Neuronal stem cell (in vitro differentiated cells): ENCODE results near the gene HDAC2.

Experiments used
- DNase-seq: peaks from one replicate; pipeline ENCODE4 v3.0.0-alpha.2; 2013; ENCODE audit warnings: low spot score
- H2AFZ ChIP-seq: one replicate; pipeline ENCODE4 v1.6.1; 2013; ENCODE audit warnings: mild to moderate bottlenecking, low read length, inconsistent platforms
- H2AK5ac ChIP-seq: 2 replicates; pipeline ENCODE4 v1.6.1; 2013; ENCODE audit warnings: low read depth, mild to moderate bottlenecking, inconsistent platforms, low read length, moderate library complexity, mixed read lengths
- H2BK120ac ChIP-seq: 2 replicates; pipeline ENCODE4 v1.6.1; 2013; ENCODE audit warnings: low read depth, mild to moderate bottlenecking, inconsistent platforms, low read length, moderate library complexity, mixed read lengths
- H2BK12ac ChIP-seq: one replicate; pipeline ENCODE4 v1.6.1; 2013; ENCODE audit warnings: low read length, inconsistent platforms
- H2BK15ac ChIP-seq: 2 replicates; pipeline ENCODE4 v1.6.1; 2013; ENCODE audit warnings: mild to moderate bottlenecking, low read length, inconsistent platforms, mixed read lengths
- H2BK5ac ChIP-seq: one replicate; pipeline ENCODE4 v1.6.1; 2013; ENCODE audit warnings: inconsistent platforms, mild to moderate bottlenecking, low read length, moderate library complexity
- H3K14ac ChIP-seq: one replicate; pipeline ENCODE4 v1.6.1; 2013; ENCODE audit warnings: low read length, inconsistent platforms
- H3K18ac ChIP-seq: 2 replicates; pipeline ENCODE4 v1.6.1; 2013; ENCODE audit warnings: low read length, inconsistent platforms
- H3K23ac ChIP-seq: 2 replicates; pipeline ENCODE4 v1.6.1; 2013; ENCODE audit warnings: low read depth, mild to moderate bottlenecking, mixed read lengths, low read length, inconsistent platforms; ENCODE audit not compliant: poor library complexity
- H3K27ac ChIP-seq: replicated peaks from 3 replicates; pipeline ENCODE4 v1.5.1; 2013; ENCODE audit warnings: low read length, inconsistent platforms
- H3K27me3 ChIP-seq, 3 experiments: 2 replicates each; pipeline ENCODE4 v1.6.1; 2013; ENCODE audit warnings: low read length in 3 of 3, mild to moderate bottlenecking in 2 of 3, inconsistent platforms in 1 of 3, low read depth in 1 of 3, mixed read lengths in 1 of 3, moderate library complexity in 1 of 3; ENCODE audit not compliant: control insufficient read depth in 3 of 3, insufficient read depth in 3 of 3
- H3K36me3 ChIP-seq, 2 donors: replicated peaks in 1 of 2; 2 replicates each; pipeline ENCODE4 v1.6.1; 2013; ENCODE audit warnings: low read length in 2 of 2; ENCODE audit not compliant: control insufficient read depth in 2 of 2, insufficient read depth in 2 of 2
- H3K4ac ChIP-seq: 2 replicates; pipeline ENCODE4 v1.6.1; 2013; ENCODE audit warnings: inconsistent platforms, mild to moderate bottlenecking, low read length, moderate library complexity
- H3K4me1 ChIP-seq, 2 donors: 1 replicate in 1 of 2; 2 replicates in 1 of 2; pipeline ENCODE4 v1.6.1; 2013; ENCODE audit warnings: low read length in 2 of 2, low read depth in 1 of 2; ENCODE audit not compliant: control insufficient read depth in 2 of 2, insufficient read depth in 1 of 2
- H3K4me2 ChIP-seq: one replicate; pipeline ENCODE4 v1.6.1; 2013; ENCODE audit warnings: mild to moderate bottlenecking, low read length, inconsistent platforms; ENCODE audit not compliant: insufficient read depth, poor library complexity, severe bottlenecking
- H3K4me3 ChIP-seq, 2 donors: 2 replicates each; pipeline ENCODE4 v1.5.1; 2013; ENCODE audit warnings: low read length in 2 of 2, mild to moderate bottlenecking in 2 of 2, inconsistent platforms in 1 of 2, moderate library complexity in 1 of 2
- H3K79me1 ChIP-seq: one replicate; pipeline ENCODE4 v1.6.1; 2013; ENCODE audit warnings: low read depth, mild to moderate bottlenecking, inconsistent platforms, low read length, moderate library complexity
- H3K9ac ChIP-seq: one replicate; pipeline ENCODE4 v1.6.1; 2013; ENCODE audit warnings: mild to moderate bottlenecking, low read depth, low read length, inconsistent platforms; ENCODE audit not compliant: poor library complexity
- H3K9me3 ChIP-seq, 2 donors: replicated peaks in 1 of 2; 2 replicates each; pipeline versions ENCODE3 to v1.6.1; 2013; ENCODE audit warnings: low read length in 2 of 2, mild to moderate bottlenecking in 2 of 2, inconsistent platforms in 1 of 2, low read depth in 1 of 2, mixed read lengths in 1 of 2, moderate library complexity in 1 of 2; ENCODE audit not compliant: control insufficient read depth in 2 of 2, insufficient read depth in 1 of 2
- H4K8ac ChIP-seq: one replicate; pipeline ENCODE4 v1.6.1; 2013; ENCODE audit warnings: low read depth, mild to moderate bottlenecking, inconsistent platforms, low read length, moderate library complexity
- H4K91ac ChIP-seq: one replicate; pipeline ENCODE4 v1.6.1; 2013; ENCODE audit warnings: low read length, low read depth, mild to moderate bottlenecking, inconsistent platforms; ENCODE audit not compliant: poor library complexity
- WGBS, 2 donors: extraction: QIAGEN DNeasy Blood & Tissue Kit; methylation state at CpG; one replicate each; pipeline ENCODE4 v1.1.7; 2013; ENCODE audit warnings: missing lambda C conversion rate in 2 of 2, mixed read lengths in 1 of 2; ENCODE audit not compliant: insufficient read length in 2 of 2, insufficient replicate concordance in 1 of 2; ENCODE audit errors: extremely low coverage in 2 of 2; 5-methylcytosine and 5-hydroxymethylcytosine counted together

HDAC2 gene

DNA sequence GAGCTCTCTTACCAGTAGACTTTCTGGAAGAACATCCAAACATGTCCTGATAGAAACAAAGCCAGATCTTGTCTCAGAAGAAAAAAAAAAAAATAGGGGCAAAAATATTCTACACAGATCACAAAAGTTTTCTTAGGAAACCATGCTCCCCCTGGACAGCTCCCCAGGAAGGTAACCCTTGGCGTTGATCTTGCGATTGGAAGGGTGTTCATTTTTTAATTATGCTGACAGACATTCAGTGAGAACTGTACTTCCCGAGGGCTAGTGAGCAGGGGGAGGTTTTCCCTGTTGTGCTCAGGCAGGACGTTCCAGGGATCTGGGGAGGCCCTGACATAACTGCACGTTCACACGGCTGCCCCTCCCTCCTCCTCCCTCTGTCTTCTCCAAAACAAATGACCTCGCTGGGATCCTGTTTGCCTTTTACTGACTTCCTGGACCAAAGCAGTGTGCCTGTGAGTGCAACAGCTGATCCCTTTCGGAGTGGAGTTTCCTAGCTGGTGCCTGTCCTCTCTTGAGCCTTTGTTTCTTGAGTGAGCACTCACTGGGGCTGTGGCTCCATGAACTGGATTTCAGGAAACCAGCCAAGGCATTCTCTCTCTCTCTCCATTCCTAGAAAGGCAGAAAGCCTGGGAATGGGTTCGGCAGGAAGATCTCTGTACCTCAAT is 67.2 kb downstream of the HDAC2 start:
- WGBS, 2 donors, result no CpG with 5 or more reads among the region's 9 CpGs
- Histone ChIP-seq H3K27ac (no peak overlapping the region), H3K4me1 (peaks cover 2 to 4% of the 10 kb centered on the region in 2 donors), H3K4me2 (no peak overlapping the region), H3K23ac (no peak overlapping the region), H3K36me3 (no peaks in the 10 kb centered on the region), H3K14ac (no peak overlapping the region), H3K4ac (no peak overlapping the region), H2BK12ac (no peak overlapping the region), H3K79me1 (no peaks in the 10 kb centered on the region), H3K4me3 (no peak overlapping the region), H2AK5ac (no peak overlapping the region), H2AFZ (peak overlapping the region; percentile 79), H3K9me3 (peaks cover 0 to 2% of the 10 kb centered on the region in 2 donors), H3K27me3 (no peaks in the 10 kb centered on the region), H2BK15ac (no peak overlapping the region), H2BK120ac (no peak overlapping the region), H4K8ac (no peak overlapping the region), H2BK5ac (no peak overlapping the region), H3K18ac (no peak overlapping the region), H4K91ac (no peak overlapping the region), H3K9ac (no peak overlapping the region)
- DNase-seq, result no peak

DNA sequence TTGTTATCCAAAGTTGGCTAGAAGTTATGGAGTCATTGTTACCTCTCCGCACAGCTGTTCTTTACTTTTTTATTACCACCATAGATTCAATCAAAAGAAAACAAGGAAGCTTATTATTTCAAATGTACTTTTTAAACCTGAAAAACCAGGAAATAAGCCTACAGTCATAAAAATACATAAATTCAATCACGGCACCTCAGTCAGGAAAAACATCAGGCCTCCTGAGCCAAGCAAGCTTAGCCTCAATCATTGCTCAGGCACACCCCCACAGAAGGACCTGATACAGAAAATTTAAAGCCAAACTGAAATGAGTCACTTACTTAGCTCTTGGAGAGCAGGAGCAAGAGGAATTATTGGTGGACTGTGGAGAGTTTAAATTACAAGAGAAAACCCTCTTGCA is 69.5 kb downstream of the HDAC2 start:
- Histone ChIP-seq H2BK12ac (no peak overlapping the region), H3K14ac (no peak overlapping the region), H2BK5ac (no peak overlapping the region), H3K36me3 (no peaks in the 10 kb centered on the region), H3K27me3 (no peaks in the 10 kb centered on the region), H3K9ac (no peak overlapping the region), H2BK120ac (no peak overlapping the region), H2AK5ac (no peak overlapping the region), H3K4me1 (peaks cover 2 to 4% of the 10 kb centered on the region in 2 donors), H2BK15ac (no peak overlapping the region), H3K23ac (no peak overlapping the region), H3K4me3 (no peak overlapping the region), H4K8ac (no peak overlapping the region), H4K91ac (no peak overlapping the region), H3K18ac (no peak overlapping the region), H3K9me3 (peaks cover 0 to 3% of the 10 kb centered on the region in 2 donors), H2AFZ (no peak overlapping the region), H3K27ac (no peak overlapping the region), H3K4ac (no peak overlapping the region), H3K4me2 (no peak overlapping the region), H3K79me1 (no peaks in the 10 kb centered on the region)
- DNase-seq, result no peak
- no CpG with 5 or more reads among the region's 2 CpGs for WGBS, 2 donors

DNA sequence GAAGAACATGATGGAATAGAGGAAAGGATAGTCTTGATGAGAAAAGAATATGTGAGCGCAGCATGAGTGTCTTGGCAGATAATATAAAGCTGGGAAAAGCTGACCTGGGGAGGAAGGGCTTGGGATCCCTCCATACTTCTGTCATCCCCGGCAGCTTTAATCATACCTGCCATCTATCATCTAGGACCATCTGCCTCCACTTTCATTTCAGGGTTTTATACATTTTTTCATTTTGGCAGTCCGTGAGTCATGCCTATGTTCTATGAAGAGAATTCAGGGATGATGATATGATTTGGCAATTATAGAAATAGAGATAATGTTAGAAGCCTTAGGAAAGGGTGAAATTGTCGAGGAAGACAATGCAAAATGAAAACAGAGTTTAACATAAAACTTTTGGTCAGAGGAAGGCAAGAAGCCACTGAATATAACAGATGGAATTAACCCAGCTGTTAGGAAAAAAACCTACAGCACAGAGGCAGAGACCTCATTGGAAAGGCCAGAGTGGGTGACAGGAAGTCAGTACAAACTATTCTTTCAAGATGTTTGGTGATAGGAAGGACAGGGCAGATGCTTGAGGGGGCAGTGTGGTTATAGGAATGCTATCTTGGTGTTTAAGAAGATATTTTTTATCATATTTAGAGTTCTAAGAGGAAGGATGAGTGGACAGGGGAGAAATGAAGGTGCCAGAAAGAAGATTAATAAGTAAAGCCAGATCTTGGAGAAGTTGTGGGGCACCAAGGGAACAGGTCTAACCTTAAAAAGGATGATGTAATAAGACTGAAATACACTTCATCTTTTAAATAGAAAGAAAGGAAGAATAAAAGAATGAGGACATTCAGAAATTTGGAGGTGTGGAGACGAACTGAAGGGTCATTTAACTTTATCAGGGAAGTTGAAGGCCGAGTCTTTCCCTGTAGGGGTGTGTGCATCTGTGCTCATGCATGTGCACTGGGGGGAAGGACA is 76.0 kb downstream of the HDAC2 start:
- H3K18ac ChIP-seq, result no peak overlapping the region
- H3K4me2 ChIP-seq, result no peak overlapping the region
- no peak overlapping the region for H3K14ac ChIP-seq
- no peak overlapping the region for H3K23ac ChIP-seq
- peaks cover 3 to 11% of the 10 kb centered on the region in 2 donors for H3K9me3 ChIP-seq
- H2BK15ac ChIP-seq, result no peak overlapping the region
- H2BK5ac ChIP-seq, result no peak overlapping the region
- no CpG with 5 or more reads among the region's 6 CpGs for WGBS, 2 donors
- H3K4me1 ChIP-seq, result no peaks in the 10 kb centered on the region
- H3K9ac ChIP-seq, result no peak overlapping the region
- no peak overlapping the region for H2BK12ac ChIP-seq
- H2BK120ac ChIP-seq, result no peak overlapping the region
- H2AFZ ChIP-seq, result no peak overlapping the region
- no peak overlapping the region for H3K4ac ChIP-seq
- H3K36me3 ChIP-seq, result no peaks in the 10 kb centered on the region
- no peak overlapping the region for H2AK5ac ChIP-seq
- H4K91ac ChIP-seq, result no peak overlapping the region
- H4K8ac ChIP-seq, result no peak overlapping the region
- DNase-seq, result no peak
- H3K27ac ChIP-seq, result no peak overlapping the region
- no peaks in the 10 kb centered on the region for H3K79me1 ChIP-seq
- no peak overlapping the region for H3K4me3 ChIP-seq
- H3K27me3 ChIP-seq, result no peaks in the 10 kb centered on the region

DNA sequence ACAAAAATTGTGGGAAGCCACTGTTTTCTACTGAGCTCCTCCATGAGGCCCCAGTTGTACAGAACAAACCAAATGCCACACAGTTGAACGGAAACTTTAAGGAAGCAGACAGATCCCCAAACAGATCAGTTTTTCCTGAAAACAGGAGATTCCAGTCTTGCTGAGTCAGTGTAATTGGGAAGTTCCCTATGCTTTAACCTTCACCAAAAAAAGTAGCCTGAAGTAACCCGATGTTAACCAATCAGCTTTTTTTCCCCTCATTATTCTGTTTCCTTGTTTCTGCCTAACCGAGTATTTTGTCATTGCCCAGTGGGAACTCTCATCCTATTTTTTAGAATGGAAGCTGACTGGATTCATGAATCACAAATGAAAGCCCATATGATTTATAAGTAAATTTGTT is 77.1 kb downstream of the HDAC2 start:
- Histone ChIP-seq H3K4me1 (no peaks in the 10 kb centered on the region), H3K4me2 (no peak overlapping the region), H4K91ac (no peak overlapping the region), H3K4ac (no peak overlapping the region), H3K9me3 (peaks cover 3 to 11% of the 10 kb centered on the region in 2 donors), H3K27ac (no peak overlapping the region), H2AFZ (peak overlapping the region; percentile 6), H3K79me1 (no peaks in the 10 kb centered on the region), H3K14ac (no peak overlapping the region), H2BK5ac (no peak overlapping the region), H2BK120ac (no peak overlapping the region), H3K9ac (no peak overlapping the region), H2AK5ac (no peak overlapping the region), H3K18ac (no peak overlapping the region), H2BK15ac (no peak overlapping the region), H3K36me3 (no peaks in the 10 kb centered on the region), H3K27me3 (no peaks in the 10 kb centered on the region), H4K8ac (no peak overlapping the region), H2BK12ac (no peak overlapping the region), H3K4me3 (no peak overlapping the region), H3K23ac (no peak overlapping the region)
- WGBS, 2 donors, result no CpG with 5 or more reads among the region's 3 CpGs
- no peak for DNase-seq
